ENCODE measurements around the gene ROR2.
"Not testable (repeated sequence)": the region's sequence is repeated elsewhere in the genome, so short reads cannot be mapped to it uniquely, and the experiment has no call there.

ROR2 gene

GRCh38 chr9:91634832-91635231, 315.2 kb downstream of the ROR2 start:
- not testable (repeated sequence) for DNase-seq (ENCODE audit: low read depth in 3 of 3)

GRCh38 chr9:91629718-91630117, 320.3 kb downstream of the ROR2 start:
- DNase-seq (ENCODE audit: low read depth in 3 of 3) = no peak

GRCh38 chr9:91628892-91629291, 321.1 kb downstream of the ROR2 start:
- no peak for DNase-seq (ENCODE audit: low read depth in 3 of 3)

GRCh38 chr9:91625331-91625730, 324.7 kb downstream of the ROR2 start:
- no peak for DNase-seq (ENCODE audit: low read depth in 3 of 3)

GRCh38 chr9:91623004-91623403, 327.0 kb downstream of the ROR2 start:
- DNase-seq (ENCODE audit: low read depth in 3 of 3) = no peak

- DNase-seq (ENCODE audit: low read depth in 3 of 3) = not testable (repeated sequence)
Measured at GRCh38 chr9:91622121-91622520, 327.9 kb downstream of the ROR2 start.

GRCh38 chr9:91614044-91614443, 336.0 kb downstream of the ROR2 start:
- not testable (repeated sequence) for DNase-seq (ENCODE audit: low read depth in 3 of 3)

GRCh38 chr9:91611582-91611981, 338.4 kb downstream of the ROR2 start:
- DNase-seq (ENCODE audit: low read depth in 3 of 3) = no peak

GRCh38 chr9:91606255-91606995, 343.6 kb downstream of the ROR2 start:
- no peak for DNase-seq (ENCODE audit: low read depth in 3 of 3)

- no peak for DNase-seq (ENCODE audit: low read depth in 3 of 3)
Measured at GRCh38 chr9:91604451-91605179, 345.4 kb downstream of the ROR2 start.

GRCh38 chr9:91603932-91604331, 346.1 kb downstream of the ROR2 start:
- no peak for DNase-seq (ENCODE audit: low read depth in 3 of 3)

GRCh38 chr9:91599564-91599963, 350.5 kb downstream of the ROR2 start:
- no peak for DNase-seq (ENCODE audit: low read depth in 3 of 3)

- no peak for DNase-seq (ENCODE audit: low read depth in 3 of 3)
Measured at GRCh38 chr9:91591627-91592026, 358.4 kb downstream of the ROR2 start.

GRCh38 chr9:91589101-91589553, 360.9 kb downstream of the ROR2 start:
- no peak for DNase-seq (ENCODE audit: low read depth in 3 of 3)

GRCh38 chr9:91586282-91586681, 363.7 kb downstream of the ROR2 start:
- DNase-seq (ENCODE audit: low read depth in 3 of 3) = no peak

- no peak for DNase-seq (ENCODE audit: low read depth in 3 of 3)
Measured at GRCh38 chr9:91583966-91584365, 366.1 kb downstream of the ROR2 start.

- no peak for DNase-seq (ENCODE audit: low read depth in 3 of 3)
Measured at GRCh38 chr9:91583161-91583875, 366.7 kb downstream of the ROR2 start.

- no peak for DNase-seq (ENCODE audit: low read depth in 3 of 3)
Measured at GRCh38 chr9:91582181-91582580, 367.8 kb downstream of the ROR2 start.

- no peak for DNase-seq (ENCODE audit: low read depth in 3 of 3)
Measured at GRCh38 chr9:91580136-91580535, 369.9 kb downstream of the ROR2 start.

GRCh38 chr9:91578911-91579310, 371.1 kb downstream of the ROR2 start:
- no peak for DNase-seq (ENCODE audit: low read depth in 3 of 3)

- no peak for DNase-seq (ENCODE audit: low read depth in 3 of 3)
Measured at GRCh38 chr9:91577633-91578061, 372.4 kb downstream of the ROR2 start.

GRCh38 chr9:91572811-91573210, 377.2 kb downstream of the ROR2 start:
- no peak for DNase-seq (ENCODE audit: low read depth in 3 of 3)

All from stimulated activated CD4-positive, alpha-beta T cell treated with anti-CD3 and anti-CD28 coated beads, TNF-alpha, amount 100 ng/mL, for 4 hours (primary cell).